ENCODE measurements around the gene PNKD.

DNA sequence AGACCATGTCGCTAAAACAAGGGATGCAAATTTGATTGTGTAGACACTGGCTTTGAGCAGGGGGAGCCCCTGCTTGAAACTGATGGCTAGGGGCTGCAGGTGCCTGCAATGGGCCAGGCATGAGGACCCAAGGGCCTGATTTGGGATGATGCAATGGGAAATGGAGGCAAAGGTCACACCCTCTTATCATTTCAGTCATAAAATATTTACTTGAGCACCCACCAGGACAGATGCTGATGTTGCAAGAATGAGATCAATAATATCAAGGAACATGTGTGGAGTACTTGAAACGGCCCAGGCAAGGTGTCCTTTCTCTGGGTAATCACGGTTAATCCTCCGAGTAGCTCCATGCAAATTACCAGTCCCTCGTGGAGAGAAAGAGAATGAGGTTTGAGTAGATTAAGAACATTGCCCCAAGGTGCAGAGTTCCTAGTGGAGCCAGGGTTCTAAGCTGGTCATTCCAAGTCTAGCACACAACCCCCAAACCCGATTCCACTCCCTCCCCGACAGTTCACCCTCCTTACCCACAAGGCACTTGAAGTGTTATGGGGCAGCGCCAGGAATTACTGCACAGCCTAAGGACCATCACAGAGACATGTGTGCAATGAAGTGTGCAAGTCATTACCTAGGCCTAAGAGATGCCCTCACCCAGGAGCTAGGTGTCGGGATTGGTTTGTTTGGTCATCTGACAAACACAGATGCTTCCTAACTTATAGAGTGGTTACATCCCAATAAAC is 36.0 kb downstream of the PNKD start:
- TF ChIP-seq CTCF (conservative IDR thresholded peaks at IDR 0.05; ENCODE audit: low read length): no peak
- TF ChIP-seq EZH2phosphoT487 (IDR thresholded peaks at IDR 0.05; ENCODE audit: borderline replicate concordance, low read depth, low read length): no peak
